Skin epidermis (tissue), 12 donors: ENCODE measurements around the gene UBL4B.

Experiments used
- H3K27ac ChIP-seq, 21 experiments: fragments of 200-600 bp; sonication (generic) in 11 of 21; one replicate each; pipeline ENCODE4 v1.5.0; 2020; ENCODE audit warnings: mild to moderate bottlenecking in 3 of 21, inconsistent platforms in 2 of 21, moderate library complexity in 2 of 21
- H3K4me3 ChIP-seq, 7 experiments: fragments of 200-600 bp; sonication (generic) in 2 of 7; one replicate each; pipeline ENCODE4 v1.5.0; 2020; ENCODE audit warnings: inconsistent platforms in 2 of 7, mild to moderate bottlenecking in 2 of 7, moderate library complexity in 1 of 7

Gene UBL4B

GRCh38 chr1:110083866-110084226 is 28.4 kb upstream of the UBL4B start:
- Histone ChIP-seq H3K27ac (peak overlapping the region in 17 of 21 experiments; percentile 23 to 85 (median 71)), H3K4me3 (peak overlapping the region; percentile 45 to 60 (median 48))

- peak overlapping the region; percentile 45 to 60 (median 48) for H3K4me3 ChIP-seq
- peak overlapping the region in 19 of 21 experiments; percentile 23 to 85 (median 70) for H3K27ac ChIP-seq
These were observed 27.8 kb upstream of the UBL4B start for GRCh38 chr1:110084227-110085078.

- H3K4me3 ChIP-seq, result no peak overlapping the region
- no peak overlapping the region for H3K27ac ChIP-seq
These were observed 26.6 kb upstream of the UBL4B start for GRCh38 chr1:110085671-110086070.

GRCh38 chr1:110086961-110087360 is 25.3 kb upstream of the UBL4B start:
- Histone ChIP-seq H3K4me3 (no peak overlapping the region), H3K27ac (no peak overlapping the region)

GRCh38 chr1:110087812-110088738 is 24.2 kb upstream of the UBL4B start:
- H3K4me3 ChIP-seq, result no peak overlapping the region
- H3K27ac ChIP-seq, result no peak overlapping the region

GRCh38 chr1:110088739-110089316 is 23.4 kb upstream of the UBL4B start:
- H3K4me3 ChIP-seq, result no peak overlapping the region
- no peak overlapping the region for H3K27ac ChIP-seq

GRCh38 chr1:110089561-110090275 is 22.5 kb upstream of the UBL4B start:
- Histone ChIP-seq H3K4me3 (no peak overlapping the region), H3K27ac (no peak overlapping the region)

- no peak overlapping the region for H3K27ac ChIP-seq
These were observed 20.9 kb upstream of the UBL4B start for GRCh38 chr1:110091381-110091780.

GRCh38 chr1:110091791-110092190 is 20.5 kb upstream of the UBL4B start:
- H3K27ac ChIP-seq, result no peak overlapping the region
- H3K4me3 ChIP-seq, result no peak overlapping the region

More at GRCh38 chr1:110091381-110091780, 20.9 kb upstream of the UBL4B start:
- H3K4me3 ChIP-seq, result no peak overlapping the region

- no peak overlapping the region for H3K27ac ChIP-seq
- no peak overlapping the region for H3K4me3 ChIP-seq
These were observed 19.3 kb upstream of the UBL4B start for GRCh38 chr1:110092991-110093390.

GRCh38 chr1:110094931-110095654 is 17.1 kb upstream of the UBL4B start:
- Histone ChIP-seq H3K4me3 (no peak overlapping the region), H3K27ac (no peak overlapping the region)

GRCh38 chr1:110097507-110098221 is 14.6 kb upstream of the UBL4B start:
- H3K27ac ChIP-seq, result no peak overlapping the region
- no peak overlapping the region for H3K4me3 ChIP-seq

GRCh38 chr1:110098222-110099026 is 13.8 kb upstream of the UBL4B start:
- H3K4me3 ChIP-seq, result no peak overlapping the region
- H3K27ac ChIP-seq, result no peak overlapping the region

- Histone ChIP-seq H3K27ac (no peak overlapping the region), H3K4me3 (no peak overlapping the region)
These were observed 11.9 kb upstream of the UBL4B start for GRCh38 chr1:110100335-110100734.

GRCh38 chr1:110102081-110102480 is 10.2 kb upstream of the UBL4B start:
- no peak overlapping the region for H3K4me3 ChIP-seq
- H3K27ac ChIP-seq, result no peak overlapping the region

- no peak overlapping the region for H3K27ac ChIP-seq
These were observed 6.0 kb upstream of the UBL4B start for GRCh38 chr1:110106013-110106941.

More at GRCh38 chr1:110106013-110106941, 6.0 kb upstream of the UBL4B start:
- H3K4me3 ChIP-seq, result no peak overlapping the region
